Spinal cord (tissue), 10 donors: ENCODE measurements around the gene OR1L6. TPM values are rescaled to one million over a fixed set of nuclear protein-coding genes. Genes with fewer than 3 reads are reported as not detected.
A peak's percentile ranks its signal among the peaks of the same experiment; 100 is the strongest.

ENCODE experiments used
- DNase-seq, 6 donors: peaks; one replicate each; pipeline versions ENCODE4 v3.0.0 to v3.0.0-alpha.2; 2013 to 2015; ENCODE audit warnings: low spot score in 6 of 6, low read depth in 4 of 6
- H3K27ac ChIP-seq: one replicate; pipeline ENCODE4 v1.5.1; 2013; ENCODE audit warnings: low read depth, low read length, control low read depth
- H3K27me3 ChIP-seq: one replicate; pipeline ENCODE4 v1.6.1; 2013; ENCODE audit warnings: low read length; ENCODE audit not compliant: control insufficient read depth, insufficient read depth
- H3K36me3 ChIP-seq: one replicate; pipeline ENCODE4 v1.6.1; 2013; ENCODE audit warnings: low read length; ENCODE audit not compliant: control insufficient read depth, insufficient read depth
- H3K4me1 ChIP-seq: one replicate; pipeline ENCODE4 v1.6.1; 2013; ENCODE audit warnings: low read length; ENCODE audit not compliant: control insufficient read depth, insufficient read depth
- H3K4me3 ChIP-seq: one replicate; pipeline ENCODE4 v1.5.1; 2013; ENCODE audit warnings: low read depth, low read length, control low read depth
- H3K9me3 ChIP-seq: one replicate; pipeline ENCODE4 v1.6.1; 2013; ENCODE audit warnings: low read length; ENCODE audit not compliant: control insufficient read depth, insufficient read depth
- WGBS: methylation state at CpG from one replicate; pipeline ENCODE4 v1.1.5; 2013; ENCODE audit warnings: missing lambda C conversion rate; ENCODE audit not compliant: insufficient coverage; 5-methylcytosine and 5-hydroxymethylcytosine counted together
- polyA plus RNA-seq, 2 donors: library from polyadenylated mRNA; unstranded; fragments of 120-200 nt; gene quantifications; one replicate each; pipeline ENCODE4 v1.2.1, GENCODE V29; 2013; ENCODE audit not compliant: insufficient read length in 2 of 2
- total RNA-seq, 2 donors: library from RNA; depleted of rRNA in 1 of 2; stranded (reverse); fragments of 120-200 nt in 1 of 2; fragments of >200 nt in 1 of 2; gene quantifications; one replicate each; pipeline versions ENCODE4 v1.2.3 to v1.2.4, GENCODE V29; 2013 to 2014
- donor health status: healthy.

The OR1L6 gene
- total and polyA plus RNA-seq, 4 donors = not detected

- no CpG with 5 or more reads among the region's 3 CpGs for WGBS
- Histone ChIP-seq H3K4me3 (no peak overlapping the region), H3K27me3 (no peaks in the 10 kb centered on the region), H3K9me3 (no peaks in the 10 kb centered on the region), H3K4me1 (no peaks in the 10 kb centered on the region), H3K27ac (no peak overlapping the region), H3K36me3 (no peaks in the 10 kb centered on the region)
- DNase-seq = no peak
Observed at GRCh38 chr9:122779181-122779580, 37.1 kb downstream of the OR1L6 start.

- no CpG with 5 or more reads among the region's 4 CpGs for WGBS
- Histone ChIP-seq H3K27ac (no peak overlapping the region), H3K36me3 (no peaks in the 10 kb centered on the region), H3K4me3 (no peak overlapping the region), H3K4me1 (no peaks in the 10 kb centered on the region), H3K9me3 (no peaks in the 10 kb centered on the region), H3K27me3 (no peaks in the 10 kb centered on the region)
- DNase-seq = no peak
Observed at GRCh38 chr9:122780026-122780425, 37.9 kb downstream of the OR1L6 start.

- Histone ChIP-seq H3K36me3 (no peaks in the 10 kb centered on the region), H3K4me3 (no peak overlapping the region), H3K27ac (no peak overlapping the region), H3K9me3 (no peaks in the 10 kb centered on the region), H3K4me1 (no peaks in the 10 kb centered on the region), H3K27me3 (no peaks in the 10 kb centered on the region)
- 55% methylated on average over 2 of the region's 3 CpGs for WGBS
- no peak for DNase-seq
Observed at GRCh38 chr9:122781671-122782070, 39.6 kb downstream of the OR1L6 start.

- H3K9me3 ChIP-seq = no peaks in the 10 kb centered on the region
- no peak overlapping the region for H3K4me3 ChIP-seq
- H3K27ac ChIP-seq = no peak overlapping the region
- no peak for DNase-seq
- H3K36me3 ChIP-seq = no peaks in the 10 kb centered on the region
- H3K4me1 ChIP-seq = no peaks in the 10 kb centered on the region
- H3K27me3 ChIP-seq = no peaks in the 10 kb centered on the region
Observed at GRCh38 chr9:122785269-122785668, 43.2 kb downstream of the OR1L6 start.

GRCh38 chr9:122786338-122786737 is 44.2 kb downstream of the OR1L6 start:
- H3K36me3 ChIP-seq = no peaks in the 10 kb centered on the region
- DNase-seq = no peak
- H3K4me3 ChIP-seq = no peak overlapping the region
- H3K9me3 ChIP-seq = no peaks in the 10 kb centered on the region
- H3K4me1 ChIP-seq = no peaks in the 10 kb centered on the region
- no peaks in the 10 kb centered on the region for H3K27me3 ChIP-seq
- H3K27ac ChIP-seq = no peak overlapping the region
- 100% methylated on average over 1 of the region's 4 CpGs for WGBS

- DNase-seq = no peak
- no peaks in the 10 kb centered on the region for H3K36me3 ChIP-seq
- H3K27me3 ChIP-seq = no peaks in the 10 kb centered on the region
- no peak within 1 kb of the TSS for H3K4me3 ChIP-seq
- H3K9me3 ChIP-seq = no peaks in the 10 kb centered on the region
- H3K4me1 ChIP-seq = no peaks in the 10 kb centered on the region
- H3K27ac ChIP-seq = no peak within 1 kb of the TSS
- WGBS = 89% methylated on average over 12 of the region's 12 CpGs
Observed at GRCh38 chr9:122788831-122789230, 46.7 kb downstream of the OR1L6 start, which contains the start of gene OR5C1. TSS of gene OR5C1 (plus strand) at chr9:122788933. CDS start at chr9:122788933, 0 bp downstream.

GRCh38 chr9:122789256-122790046 is 47.3 kb downstream of the OR1L6 start:
- 94% methylated on average over 25 of the region's 28 CpGs for WGBS
- H3K9me3 ChIP-seq = no peaks in the 10 kb centered on the region
- H3K4me3 ChIP-seq = no peak overlapping the region
- no peak overlapping the region for H3K27ac ChIP-seq
- H3K4me1 ChIP-seq = no peaks in the 10 kb centered on the region
- no peak for DNase-seq
- H3K36me3 ChIP-seq = no peaks in the 10 kb centered on the region
- H3K27me3 ChIP-seq = no peaks in the 10 kb centered on the region

GRCh38 chr9:122791872-122792669 is 50.0 kb downstream of the OR1L6 start:
- Histone ChIP-seq H3K9me3 (no peaks in the 10 kb centered on the region), H3K27ac (no peak overlapping the region), H3K27me3 (no peaks in the 10 kb centered on the region), H3K36me3 (no peaks in the 10 kb centered on the region), H3K4me3 (no peak overlapping the region), H3K4me1 (no peaks in the 10 kb centered on the region)
- WGBS = 89% methylated on average over 2 of the region's 5 CpGs
- DNase-seq = no peak

- Histone ChIP-seq H3K4me3 (no peak overlapping the region), H3K36me3 (no peaks in the 10 kb centered on the region), H3K4me1 (no peaks in the 10 kb centered on the region), H3K9me3 (no peaks in the 10 kb centered on the region), H3K27me3 (no peaks in the 10 kb centered on the region), H3K27ac (no peak overlapping the region)
- 94% methylated on average over 6 of the region's 6 CpGs for WGBS
- peak in 1 of 6 donors; percentile 7 for DNase-seq
Observed at GRCh38 chr9:122797316-122798063, 55.4 kb downstream of the OR1L6 start.
